Measurements from ENCODE around the gene ABCB11.

The ABCB11 gene

DNA sequence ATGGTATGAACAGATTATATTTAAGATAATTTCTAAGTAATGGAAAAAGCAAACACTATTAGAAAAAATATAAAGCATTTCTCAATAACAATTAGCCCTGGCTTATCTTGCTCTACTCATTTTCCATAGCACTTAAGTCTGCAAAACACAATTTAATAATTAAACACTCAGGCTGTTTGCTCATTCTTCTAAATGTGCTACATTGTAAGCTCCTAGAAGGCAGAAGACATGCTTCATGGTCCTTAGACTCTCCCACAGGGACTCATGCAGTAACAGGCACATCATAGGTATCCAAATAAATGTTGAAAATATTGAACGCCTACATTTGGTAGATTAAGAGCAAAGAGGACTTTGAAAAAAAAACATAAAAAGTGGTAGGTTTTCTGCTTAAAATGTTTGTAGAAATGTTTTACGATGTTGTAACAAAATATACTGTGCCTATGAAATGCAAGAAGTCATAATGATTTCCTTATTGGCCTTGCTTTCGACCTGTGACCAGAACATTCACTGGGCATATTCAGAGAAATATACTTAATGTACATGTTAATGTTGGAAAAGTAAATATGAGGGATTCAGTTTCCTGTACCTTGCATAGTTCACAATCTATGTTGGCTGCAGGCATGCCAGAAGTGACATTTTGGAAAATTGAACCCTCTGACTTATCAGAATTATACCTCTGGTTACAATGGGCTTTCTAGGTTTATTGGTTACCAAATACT is 102.9 kb downstream of the ABCB11 start:
- no peak for DNase-seq

DNA sequence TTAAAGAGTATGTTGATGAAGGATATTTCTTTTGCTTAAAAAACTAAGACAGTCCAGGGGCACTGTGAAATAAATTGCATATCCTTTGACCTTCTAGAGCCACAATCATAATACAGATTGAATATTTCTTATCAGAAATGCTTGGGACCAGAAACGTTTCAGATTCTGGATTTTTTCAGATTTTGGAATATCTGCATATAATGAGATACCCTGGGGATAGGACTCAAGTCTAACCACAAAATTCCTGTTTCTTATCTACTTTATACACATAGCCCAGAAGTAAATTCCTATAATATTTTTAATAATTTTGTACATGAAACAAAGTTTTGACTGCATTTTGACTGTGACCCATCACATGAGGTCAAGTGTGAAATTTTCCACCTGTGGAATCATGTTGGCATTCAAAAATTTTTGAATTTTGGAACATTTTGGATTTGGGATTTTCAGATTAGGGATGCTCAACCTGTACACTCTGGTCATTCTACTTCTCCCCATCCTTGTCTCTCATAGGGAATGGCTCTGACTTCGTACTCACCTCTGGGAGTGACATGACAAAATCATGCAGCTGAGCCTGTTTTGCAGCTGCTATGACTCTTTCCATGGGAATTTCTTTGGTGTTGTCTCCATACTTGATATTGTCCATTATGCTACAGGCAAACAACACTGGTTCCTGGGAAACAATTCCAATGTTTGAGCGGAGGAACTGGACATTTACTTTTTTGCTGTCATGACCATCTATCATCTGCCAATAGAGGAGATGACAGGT is 104.3 kb downstream of the ABCB11 start:
- DNase-seq, result no peak

DNA sequence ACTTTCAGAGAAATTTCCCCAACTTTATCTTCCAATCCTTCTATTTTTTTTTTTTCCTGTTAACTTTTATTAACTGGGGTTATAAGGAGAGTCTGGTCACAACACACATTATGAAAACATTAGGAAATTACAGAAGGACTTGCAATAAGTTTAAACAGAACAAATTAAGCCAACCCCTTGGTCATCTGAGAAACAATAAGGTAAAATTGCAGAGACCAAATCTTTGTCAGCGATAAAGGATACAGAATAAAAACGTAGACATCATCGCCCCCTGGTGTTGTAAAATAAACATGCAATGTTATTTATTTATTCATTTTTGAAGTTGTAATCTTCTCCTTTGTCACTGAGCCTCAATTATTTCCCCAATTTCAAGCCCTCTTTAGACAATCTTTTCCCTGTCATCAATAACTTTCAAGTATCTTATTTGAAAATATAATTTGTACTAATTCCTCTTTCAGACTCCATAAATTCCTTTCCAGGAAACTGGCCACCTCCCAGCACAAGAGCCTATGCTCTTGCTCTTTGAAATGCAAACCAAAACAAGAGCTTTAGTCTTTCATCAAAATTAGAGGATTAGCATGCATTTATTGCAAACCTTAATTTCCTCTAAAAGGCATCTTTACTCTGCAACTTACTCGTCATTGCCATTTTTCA is 110.5 kb downstream of the ABCB11 start:
- peak; percentile 4 to 68 for DNase-seq

DNA sequence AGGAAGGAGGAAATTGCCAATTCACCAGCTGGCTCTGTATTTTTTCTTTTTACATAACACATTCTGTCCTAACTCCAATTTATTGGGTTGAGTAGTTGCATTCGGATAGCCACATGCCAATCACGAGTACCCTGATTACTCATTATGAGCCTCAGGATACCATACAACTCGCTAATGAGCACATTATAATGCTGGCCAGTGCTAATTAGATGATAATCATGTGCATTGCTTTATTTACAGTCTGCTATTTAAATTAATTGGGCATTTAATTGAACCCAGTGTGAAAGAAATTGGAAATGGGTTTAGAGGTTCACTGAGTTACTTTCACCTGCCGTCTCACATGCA is 114.8 kb downstream of the ABCB11 start:
- DNase-seq, result no peak

DNA sequence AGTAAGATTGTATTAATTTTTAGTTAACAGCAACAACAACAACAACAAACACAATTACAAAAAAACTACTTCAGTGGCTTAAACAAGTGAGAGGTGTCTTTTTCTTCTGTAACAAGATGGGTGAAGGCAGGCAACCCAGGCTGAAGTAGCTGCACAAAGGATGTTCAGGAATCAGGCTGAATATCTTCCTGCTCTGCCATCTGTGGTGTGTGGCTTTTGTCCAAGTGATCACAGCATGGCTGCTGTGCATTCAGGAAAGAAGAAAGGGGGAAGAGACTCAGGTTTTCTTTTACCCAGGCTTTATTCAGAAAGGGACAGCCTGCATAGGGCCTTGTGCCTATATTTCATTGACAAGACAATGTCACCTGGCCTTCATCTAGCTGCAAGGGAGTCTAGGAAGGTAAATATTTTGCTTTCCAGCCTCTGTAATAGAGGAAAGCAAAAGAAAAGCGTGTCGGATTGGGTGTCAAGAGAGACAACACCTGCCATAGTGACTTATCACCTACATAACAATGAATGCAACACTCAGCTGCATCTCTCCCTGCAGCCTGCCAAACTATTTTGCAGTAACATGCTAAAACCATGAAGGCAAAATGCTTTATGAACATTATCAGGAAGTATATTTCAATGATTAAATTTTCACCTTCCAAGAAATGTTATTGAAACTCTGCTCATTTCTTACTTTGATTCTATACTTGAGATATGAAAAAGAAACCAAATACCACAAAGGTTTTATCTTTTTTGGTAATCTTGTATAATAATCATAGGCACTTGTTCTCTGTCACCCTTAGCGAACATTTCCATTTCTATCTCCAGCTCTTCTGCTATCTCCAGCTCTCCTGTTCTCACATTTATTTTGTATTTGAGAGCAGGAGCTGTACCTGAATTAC is 115.4 kb downstream of the ABCB11 start:
- DNase-seq, result no peak

DNA sequence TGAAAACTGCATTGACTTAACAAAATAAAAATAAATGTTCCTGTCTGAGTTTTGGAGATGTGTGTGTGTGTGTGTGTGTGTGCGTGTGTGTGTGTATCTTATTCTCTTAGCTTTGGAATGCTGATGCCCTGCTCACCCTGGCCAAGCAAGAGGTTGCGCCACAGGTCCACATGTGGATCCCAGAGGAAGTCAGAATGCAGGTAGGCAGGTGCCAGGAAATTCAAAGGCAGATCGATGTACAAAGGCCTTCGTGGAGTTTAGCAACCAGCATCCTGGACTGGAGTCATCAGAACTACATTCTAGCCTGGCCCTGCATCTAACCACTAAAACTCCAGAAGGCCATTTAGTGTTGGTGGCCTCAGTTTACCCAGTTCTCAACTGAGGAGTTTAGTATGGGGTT is 117.6 kb downstream of the ABCB11 start:
- no peak for DNase-seq

DNA sequence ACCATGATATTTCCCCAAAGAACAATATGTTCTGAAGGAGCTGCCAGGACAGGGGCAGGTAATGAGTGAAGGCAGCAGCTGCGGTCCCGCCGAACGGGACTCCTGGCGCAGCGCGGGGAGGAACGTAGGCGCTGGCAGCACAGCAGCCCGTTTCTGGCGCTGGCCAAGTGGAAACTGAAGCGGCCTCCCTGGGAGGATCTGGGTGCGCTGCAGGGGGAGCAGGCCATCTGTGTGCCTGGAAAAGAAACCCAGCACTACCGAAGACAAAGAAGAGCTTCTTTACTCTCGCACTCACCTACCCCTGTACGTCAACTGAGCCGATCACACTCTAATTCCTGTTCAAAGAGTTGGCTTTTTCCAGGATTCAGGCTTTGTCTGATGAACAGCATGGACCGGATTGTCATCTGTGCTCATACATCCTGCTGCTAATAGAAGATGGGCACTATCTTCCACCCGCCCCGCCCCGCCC is 118.2 kb downstream of the ABCB11 start:
- DNase-seq, result peak in 1 of 2 donors; percentile 3

DNA sequence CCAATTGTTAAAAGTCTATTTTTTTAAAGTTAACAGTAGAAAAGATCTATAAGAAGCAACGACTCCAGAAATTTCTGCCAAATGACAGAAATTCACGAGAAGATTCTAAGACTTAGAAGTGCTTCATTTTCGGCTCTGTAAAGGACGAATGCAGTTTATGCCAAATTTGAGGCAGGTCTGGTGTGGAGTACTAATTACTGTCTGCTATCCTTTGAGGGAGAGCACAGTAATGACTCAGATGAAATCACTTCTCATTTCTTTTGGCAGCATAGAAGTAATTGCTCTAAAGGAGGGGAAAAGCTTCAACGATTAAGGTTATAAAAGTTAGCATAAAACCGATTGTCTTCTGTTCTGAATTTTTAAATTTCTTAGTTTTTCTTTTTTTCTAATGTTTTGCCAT is 118.7 kb downstream of the ABCB11 start:
- DNase-seq, result no peak

DNA sequence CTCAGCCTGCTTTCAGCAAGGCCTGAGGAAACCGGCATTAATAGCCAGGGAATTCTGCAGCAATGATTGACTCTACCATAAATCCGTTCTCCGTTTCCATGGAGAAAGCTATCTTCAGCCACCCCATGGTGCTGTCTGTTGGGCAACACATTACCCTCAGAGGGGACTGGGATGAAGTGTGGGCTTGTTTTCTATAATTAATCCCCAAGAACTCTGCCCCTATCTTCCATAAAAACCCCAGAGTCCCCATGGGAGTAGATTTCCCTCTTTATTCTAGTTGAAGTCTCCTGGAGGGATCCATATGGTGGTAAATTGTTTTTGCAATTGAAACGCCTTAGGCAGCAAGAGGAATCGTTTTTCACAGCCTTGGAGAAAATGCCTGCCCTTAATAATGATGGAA is 120.8 kb downstream of the ABCB11 start:
- DNase-seq, result no peak

DNA sequence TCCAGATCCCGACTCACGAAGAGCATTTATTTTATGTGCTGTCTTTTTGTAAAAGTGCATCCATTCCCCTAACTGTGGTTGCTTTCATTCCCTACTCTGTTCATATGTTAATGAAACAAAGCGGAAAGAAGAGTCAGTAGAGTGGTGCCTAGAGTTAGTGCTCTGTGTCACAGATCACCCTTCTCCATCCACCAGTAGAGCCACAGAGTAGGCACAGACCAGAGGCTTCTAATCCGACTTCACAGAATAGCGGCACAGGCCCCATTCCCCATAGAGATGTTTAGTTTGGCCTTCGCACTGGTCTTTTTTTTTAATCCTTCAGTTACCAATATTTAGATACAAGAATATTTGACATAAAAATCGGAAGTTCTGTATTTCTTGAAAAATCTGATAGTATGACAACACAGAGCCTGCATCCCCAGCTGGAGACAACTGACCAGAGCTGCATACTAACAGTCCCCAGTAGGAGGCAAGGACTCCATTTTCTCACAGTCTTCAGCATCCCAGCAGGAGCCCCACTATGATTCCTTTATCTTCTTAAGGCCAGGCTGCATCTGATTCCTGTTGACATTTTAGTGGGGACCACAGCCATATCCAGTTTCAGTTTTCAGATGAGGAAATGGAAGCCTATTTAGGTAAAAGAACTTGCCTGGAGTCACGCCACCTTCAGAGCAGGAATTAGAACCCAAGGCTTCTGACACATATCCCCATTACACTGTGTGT is 123.0 kb downstream of the ABCB11 start:
- DNase-seq, result no peak

DNA sequence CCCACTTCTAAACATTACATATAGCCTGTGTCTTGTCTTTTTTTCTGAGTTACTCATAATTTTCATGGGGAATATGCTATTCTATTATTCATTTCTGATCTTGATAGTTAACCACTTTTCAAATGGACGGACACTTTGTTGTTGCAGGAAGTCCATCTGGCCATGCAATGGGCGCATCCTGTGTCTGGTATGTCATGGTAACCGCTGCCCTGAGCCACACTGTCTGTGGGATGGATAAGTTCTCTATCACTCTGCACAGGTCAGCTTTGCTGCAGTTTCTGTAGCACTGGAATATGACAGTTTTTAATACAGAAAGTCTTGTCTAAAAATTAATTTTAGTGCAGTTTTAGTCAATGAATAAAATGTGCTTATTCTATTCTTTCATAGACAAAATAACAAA is 126.8 kb downstream of the ABCB11 start:
- no peak for DNase-seq

DNA sequence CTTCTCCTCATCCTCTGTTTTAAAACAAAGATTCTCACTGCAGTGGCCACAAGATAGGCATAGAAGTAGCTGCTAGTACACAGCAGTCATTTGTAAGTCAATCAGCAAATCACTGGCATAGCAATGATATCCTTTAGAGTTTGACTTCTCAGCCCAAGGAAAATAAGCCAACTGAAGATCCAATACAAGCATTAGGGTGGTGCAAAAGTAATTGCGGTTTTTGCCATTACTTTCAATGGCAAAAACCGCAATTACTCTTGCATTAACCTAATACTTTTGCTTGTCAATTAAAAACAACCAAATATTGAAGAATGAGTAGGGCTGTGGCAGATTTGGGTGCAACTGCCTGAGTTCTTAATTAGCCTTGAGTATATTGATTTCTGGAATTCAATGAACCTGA is 127.2 kb downstream of the ABCB11 start:
- no peak for DNase-seq

DNA sequence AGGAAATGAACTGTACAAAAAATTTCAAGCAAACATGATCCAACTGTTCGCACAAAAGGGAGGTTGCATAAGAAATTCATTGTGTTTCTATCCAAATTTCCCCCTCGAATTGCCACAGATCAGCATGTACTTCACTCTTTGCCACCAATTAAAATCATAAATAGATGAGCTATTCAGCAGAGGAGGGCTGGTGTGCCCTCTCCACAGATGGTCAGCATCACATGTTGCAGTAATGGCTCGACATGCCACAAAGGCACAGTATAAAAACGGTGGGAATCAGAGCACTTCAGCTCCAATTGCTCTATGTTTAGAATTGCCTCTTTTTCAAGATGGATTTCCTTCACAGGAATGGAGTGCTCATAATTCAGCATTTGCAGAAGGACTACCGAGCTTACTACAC is 130.1 kb downstream of the ABCB11 start, which contains the start of gene G6PC2:
Gene G6PC2 (plus strand): TSS at position 289 of the 400 bp plus-strand sequence. CDS start 41 bp downstream, at position 330.
- DNase-seq, result no peak

DNA sequence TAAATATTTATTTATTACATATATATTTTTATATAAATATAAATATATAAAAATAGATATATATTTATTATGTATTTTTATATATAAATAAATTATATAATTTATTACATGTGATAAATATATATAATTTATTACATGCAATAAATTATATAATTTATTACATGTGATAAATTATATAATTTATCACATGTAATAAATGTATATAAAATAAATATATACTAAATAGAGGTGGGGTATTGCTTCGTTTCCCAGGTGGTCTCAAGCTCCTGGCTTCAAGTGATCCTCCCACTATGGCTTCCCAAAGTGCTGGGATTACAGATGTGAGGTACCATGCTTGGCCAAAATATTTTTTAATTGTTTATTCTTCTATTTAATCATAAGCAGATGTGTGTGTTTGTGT is 133.7 kb downstream of the ABCB11 start:
- DNase-seq, result no peak

DNA sequence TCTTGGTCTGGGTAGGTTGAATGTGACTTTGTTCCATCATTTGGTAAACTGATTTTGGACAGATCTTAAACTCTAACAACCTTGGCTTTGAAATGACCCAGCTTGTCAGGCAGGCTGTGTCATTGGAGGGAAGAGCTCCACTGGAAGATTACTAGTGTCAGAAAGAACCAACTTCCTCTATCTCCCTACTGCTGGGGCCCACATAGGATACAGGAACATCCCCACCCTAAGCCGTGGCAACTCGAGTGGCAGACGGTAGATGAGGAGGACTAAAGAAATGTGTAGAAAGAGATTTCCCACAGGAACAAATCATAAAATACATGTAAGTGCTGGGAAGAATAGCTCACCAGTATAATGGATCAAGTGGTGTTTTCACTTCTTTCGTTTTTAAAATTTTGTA is 134.3 kb downstream of the ABCB11 start:
- peak; percentile 15 to 19 for DNase-seq

DNA sequence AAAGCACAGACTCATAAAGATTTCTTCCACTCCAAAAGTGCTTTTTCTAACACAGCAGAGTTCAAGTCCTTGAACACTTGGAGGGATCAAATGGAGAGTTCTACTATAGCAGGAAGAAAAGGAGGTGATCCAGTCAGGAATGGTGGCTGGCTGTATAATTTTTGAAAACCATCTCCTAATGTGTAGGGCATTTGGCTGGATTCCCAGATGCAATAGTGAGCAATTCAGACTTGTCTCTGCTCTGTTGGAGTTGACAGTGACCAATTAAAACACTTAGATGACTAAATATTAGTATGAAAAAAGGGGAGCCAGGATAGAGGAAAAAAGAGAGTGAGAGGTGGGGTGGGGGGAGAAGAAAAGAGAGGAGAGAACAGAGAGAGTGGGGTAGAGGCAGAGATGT is 135.4 kb downstream of the ABCB11 start:
- DNase-seq, result no peak

DNA sequence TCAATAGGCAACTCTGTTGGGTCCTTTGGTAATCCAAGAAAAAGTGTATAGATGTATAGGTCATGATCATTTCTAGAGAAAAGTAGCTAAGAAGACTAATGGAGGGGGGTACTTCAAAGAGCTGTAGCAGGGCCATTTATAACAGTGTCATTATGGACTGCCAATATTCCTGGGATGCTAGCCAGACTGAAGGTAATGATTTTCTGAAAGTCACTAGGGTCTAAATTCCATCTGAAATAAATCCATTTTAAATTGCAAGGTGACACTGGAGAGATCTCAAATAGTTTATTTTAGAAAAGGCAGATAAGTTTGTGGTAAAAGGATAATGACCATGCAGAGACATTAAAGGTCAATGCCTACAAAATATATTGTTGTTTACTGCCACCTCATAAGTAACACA is 136.4 kb downstream of the ABCB11 start:
- no peak for DNase-seq

DNA sequence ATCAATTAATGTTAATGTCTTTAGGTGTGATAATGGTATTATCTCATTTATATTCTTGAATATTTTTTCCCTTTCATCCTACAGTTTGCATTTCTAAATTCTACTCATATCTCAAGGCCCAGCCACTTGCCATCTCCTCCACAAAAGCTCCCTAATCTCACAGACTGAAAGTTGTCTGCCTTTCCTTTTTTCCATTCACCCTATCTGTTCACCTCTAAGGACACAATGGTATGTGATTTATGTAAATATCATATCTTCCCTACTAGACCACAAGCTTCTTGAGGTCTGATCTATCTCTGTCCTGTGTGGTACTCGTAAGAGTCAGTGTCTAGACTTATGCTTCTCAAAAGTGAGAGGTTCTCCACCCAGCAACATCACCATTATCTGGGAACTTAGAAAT is 137.0 kb downstream of the ABCB11 start:
- DNase-seq, result no peak

DNA sequence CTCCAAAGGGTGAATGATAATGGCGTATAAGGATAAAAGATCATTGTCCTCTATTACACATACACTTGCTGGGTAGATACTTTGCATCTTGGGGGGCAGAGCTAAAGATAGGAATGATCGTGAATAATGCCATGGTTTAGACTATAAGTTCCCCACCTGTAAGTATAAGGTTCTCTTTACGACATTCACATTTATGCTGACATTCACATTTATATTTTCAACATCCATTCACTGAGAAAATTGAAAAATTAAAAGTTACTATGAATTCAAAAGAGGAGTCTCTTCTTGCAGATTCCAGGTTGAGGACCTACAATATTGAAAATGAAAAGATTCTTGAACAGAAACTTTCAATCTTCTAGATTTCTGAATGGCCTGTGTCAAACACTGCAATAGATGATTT is 138.8 kb downstream of the ABCB11 start:
- no peak for DNase-seq

DNA sequence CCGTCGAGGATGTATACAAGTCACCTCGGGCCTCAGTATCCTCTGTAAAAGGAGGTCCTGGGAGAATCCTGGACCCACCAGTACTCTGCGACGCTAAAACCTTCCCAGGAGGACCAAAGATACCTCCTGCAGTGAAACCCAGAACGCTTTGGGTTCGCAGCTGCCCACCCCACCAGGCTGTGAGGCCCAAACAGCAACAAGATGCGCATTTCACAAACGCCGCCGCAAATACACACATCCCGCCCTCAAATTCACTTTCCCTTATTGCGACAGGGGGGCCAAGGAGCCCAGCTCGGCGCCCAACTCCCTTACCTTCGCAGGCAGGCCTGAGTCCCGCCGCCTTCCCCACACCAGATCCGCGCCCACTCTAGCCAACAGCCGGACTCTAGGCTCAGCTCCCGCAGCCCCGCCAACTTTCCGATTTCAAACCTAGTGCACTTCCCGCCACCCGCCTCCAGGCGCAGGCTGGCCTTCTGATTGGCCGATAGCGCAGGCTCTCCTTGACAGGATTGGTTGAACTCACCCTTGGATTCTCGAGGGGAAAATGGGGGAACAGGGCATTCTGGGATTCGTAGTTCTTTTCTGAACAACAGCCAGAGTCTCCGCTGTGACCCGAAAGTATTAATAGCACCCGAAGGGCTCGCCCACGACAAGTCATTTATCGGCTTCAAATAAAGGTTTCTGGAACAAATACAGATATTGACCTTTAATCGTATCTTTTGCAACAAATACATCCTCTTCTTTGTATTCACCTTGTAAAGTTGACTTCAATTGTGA is 140.9 kb downstream of the ABCB11 start, which contains the start of gene SPC25:
Gene SPC25 (minus strand): TSS at position 425 of the 777 bp plus-strand sequence. CDS start 911 bp downstream, outside the sequence.
- peak; percentile 89 to 94 for DNase-seq

DNA sequence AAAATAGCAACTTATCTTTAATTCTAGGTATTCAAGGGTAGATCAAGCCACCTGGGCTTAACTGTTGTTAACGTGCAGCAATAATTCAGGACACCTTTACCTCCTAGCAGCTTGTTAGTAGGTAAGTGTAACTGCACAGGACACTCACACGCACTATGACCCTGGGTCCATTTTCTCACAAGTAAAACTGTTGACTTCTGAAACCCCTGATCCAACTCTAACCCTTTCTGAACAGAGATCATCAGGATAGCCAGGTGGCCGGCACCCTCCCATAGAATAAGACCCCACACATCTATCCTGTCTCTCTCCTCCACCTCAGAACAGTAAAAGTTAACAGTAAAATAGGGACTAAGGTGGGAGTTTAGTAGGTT is 141.5 kb downstream of the ABCB11 start:
- no peak for DNase-seq
